K562 (cell line): ENCODE data around the gene MIF. TPM values are rescaled to one million over a fixed set of nuclear protein-coding genes. Genes with fewer than 3 reads are reported as not detected.

Experiments
- ATAC-seq: fragments of 200-7000 bp; cut with Tn5 transposase; 3 replicates; pipeline ENCODE4 v1.9.1; 2020; ENCODE audit warnings: moderate library complexity
- BruUV-seq: library from RNA; stranded (reverse); fragments of 400-500 nt; replicated peaks from 2 replicates; lab custom pipeline; 2021; lab: Mats Ljungman, UMichigan
- CTCF ChIA-PET: fragments of 300-600 bp; formaldehyde crosslinking; extraction: SDS; loops from one replicate; lab custom pipeline; 2021; ENCODE audit warnings: low intra/inter-chr PET ratio; lab: Yijun Ruan, JAX
- POLR2A ChIA-PET: fragments of 300-600, 350-650 bp; sonication (Branson Sonifier 250); formaldehyde crosslinking; extraction: SDS; loops from one replicate; lab custom pipeline; 2021; ENCODE audit warnings: antibody characterized with exemption, inconsistent platforms; lab: Yijun Ruan, JAX
- DNase-seq, 4 experiments: peaks; one replicate each; pipeline versions ENCODE4 v3.0.0 to v3.0.0-alpha.2; 2011 to 2018; ENCODE audit warnings: low spot score in 3 of 4, mixed read lengths in 3 of 4; ENCODE audit errors: extremely low read depth in 1 of 4
- FAIRE-seq: peaks from 2 replicates; lab custom pipeline; 2011; peaks lifted over from hg19 to GRCh38; lab: Jason Lieb, UNC
- H2AFZ ChIP-seq: 2 replicates; pipeline ENCODE4 v1.6.0; 2011; ENCODE audit warnings: low read depth, low read length, control low read depth, inconsistent platforms
- H3K27ac ChIP-seq: fragments of 200-600 bp; 3 replicates; pipeline ENCODE4 v1.8.0; 2011; ENCODE audit warnings: low read depth, mild to moderate bottlenecking, control low read depth, inconsistent platforms, low read length, moderate library complexity, mixed read lengths; ENCODE audit errors: extremely low read depth
- H3K27me3 ChIP-seq, 2 experiments: fragments of 300-600 bp in 1 of 2; 2 replicates in 1 of 2; 3 replicates in 1 of 2; pipeline versions ENCODE4 v1.6.0 to v1.8.0; 2011; ENCODE audit warnings: inconsistent platforms in 2 of 2, low read length in 2 of 2, mild to moderate bottlenecking in 1 of 2, mixed read lengths in 1 of 2, moderate library complexity in 1 of 2; ENCODE audit not compliant: control insufficient read depth in 2 of 2, insufficient read depth in 2 of 2
- H3K36me3 ChIP-seq: fragments of 300-600 bp; 3 replicates; pipeline ENCODE4 v1.8.0; 2011; ENCODE audit warnings: mild to moderate bottlenecking, low read length, inconsistent platforms; ENCODE audit not compliant: control insufficient read depth, insufficient read depth
- H3K4me1 ChIP-seq, 2 experiments: fragments of 200-600 bp in 1 of 2; replicated peaks in 1 of 2; 2 replicates in 1 of 2; 3 replicates in 1 of 2; pipeline versions ENCODE4 v1.5.1 to v1.8.0; 2011; ENCODE audit warnings: inconsistent platforms in 2 of 2, low read length in 2 of 2, mild to moderate bottlenecking in 1 of 2, mixed read lengths in 1 of 2, moderate library complexity in 1 of 2; ENCODE audit not compliant: control insufficient read depth in 2 of 2, insufficient read depth in 2 of 2
- H3K4me2 ChIP-seq: 2 replicates; pipeline ENCODE4 v1.6.1; 2011; ENCODE audit warnings: low read length, control low read depth, inconsistent platforms, mixed read lengths; ENCODE audit not compliant: insufficient read depth
- H3K4me3 ChIP-seq: fragments of 200-600 bp; sonication (generic), shearing (Covaris generic); 2 replicates; pipeline ENCODE4 v1.5.1; 2016; ENCODE audit warnings: control low read depth, inconsistent platforms
- H3K79me2 ChIP-seq: fragments of 200-600 bp; 3 replicates; pipeline ENCODE4 v1.8.0; 2011; ENCODE audit warnings: low read length, inconsistent platforms; ENCODE audit not compliant: control insufficient read depth, insufficient read depth
- H3K9ac ChIP-seq, 2 experiments: 2 replicates each; pipeline versions ENCODE4 v1.6.0 to v1.6.1; 2011; ENCODE audit warnings: low read depth in 2 of 2, low read length in 2 of 2, control low read depth in 1 of 2, inconsistent platforms in 1 of 2, mild to moderate bottlenecking in 1 of 2, mixed read lengths in 1 of 2; ENCODE audit not compliant: insufficient read depth in 1 of 2
- H3K9me1 ChIP-seq: one replicate; pipeline ENCODE4 v1.6.0; 2011; ENCODE audit warnings: inconsistent platforms, mild to moderate bottlenecking, low read length, moderate library complexity; ENCODE audit not compliant: control insufficient read depth, insufficient read depth
- H3K9me3 ChIP-seq: replicated peaks from 2 replicates; pipeline ENCODE4 v1.5.1; 2011; ENCODE audit warnings: low read depth, low read length, inconsistent platforms; ENCODE audit not compliant: control insufficient read depth, insufficient read depth
- H4K20me1 ChIP-seq: replicated peaks from 2 replicates; pipeline ENCODE4 v1.6.1; 2011; ENCODE audit warnings: low read length, inconsistent platforms, mixed read lengths; ENCODE audit not compliant: control insufficient read depth, insufficient read depth
- KDM5B ChIP-seq: fragments of 200-600 bp; sonication (generic); IDR thresholded peaks from 2 replicates; pipeline ENCODE4 v1.6.1; 2012; ENCODE audit warnings: low read depth, mild to moderate bottlenecking, moderate library complexity, low read length, control low read depth, inconsistent platforms; ENCODE audit not compliant: insufficient replicate concordance
- NFIC ChIP-seq: fragments of 450-650 bp; IDR thresholded peaks from 2 replicates; pipeline ENCODE4 v1.6.1; 2017; ENCODE audit warnings: mild to moderate bottlenecking, inconsistent platforms
- SIN3B ChIP-seq: fragments of 450-650 bp; IDR thresholded peaks from 2 replicates; pipeline ENCODE4 v1.6.1; 2017; ENCODE audit warnings: low read depth, mild to moderate bottlenecking, moderate library complexity
- SPI1 ChIP-seq: IDR thresholded peaks from 2 replicates; pipeline ENCODE4 v1.6.1; 2011; ENCODE audit warnings: low read depth, low read length, control low read depth, borderline replicate concordance
- SREBF1 ChIP-seq: fragments of 150-350 bp; IDR thresholded peaks from 2 replicates; pipeline ENCODE4 v1.6.1; 2014; ENCODE audit warnings: antibody characterized with exemption, low read depth, low read length, borderline replicate concordance
- SUPT5H ChIP-seq: fragments of 450-650 bp; IDR thresholded peaks from 2 replicates; pipeline ENCODE4 v1.6.1; 2016
- TAF7 ChIP-seq: fragments of 450-650 bp; IDR thresholded peaks from 2 replicates; pipeline ENCODE4 v1.6.1; 2016; ENCODE audit warnings: missing genetic modification characterization, missing compliant biosample characterization
- ZFPM2 ChIP-seq: fragments of 250-450 bp; sonication (Bioruptor Pico); IDR thresholded peaks from 2 replicates; pipeline ENCODE4 v1.5.1; 2022; ENCODE audit warnings: mild to moderate bottlenecking
- ZNF124 ChIP-seq: sonication (generic); formaldehyde crosslinking; IDR thresholded peaks from 2 replicates; pipeline ENCODE4 v1.8.1; 2022; ENCODE audit warnings: missing genetic modification reagents
- ZNF253 ChIP-seq: fragments of 250-450 bp; sonication (Bioruptor Pico); conservative IDR thresholded peaks from 2 replicates; pipeline ENCODE4 v1.6.1; 2021; ENCODE audit warnings: mild to moderate bottlenecking
- ZNF3 ChIP-seq: fragments of 250-450 bp; sonication (Bioruptor Pico); IDR thresholded peaks from 2 replicates; pipeline ENCODE4 v1.5.0; 2021; ENCODE audit warnings: mild to moderate bottlenecking, moderate library complexity
- WGBS: fragments of 100-300 bp; shearing (Covaris generic); methylation state at CpG from one replicate; pipeline ENCODE4 v1.1.6; 2016; ENCODE audit warnings: low coverage, mixed read lengths; ENCODE audit not compliant: insufficient coverage; ENCODE audit errors: missing lambda C conversion rate; 5-methylcytosine and 5-hydroxymethylcytosine counted together
- in situ Hi-C: fragments of 300-500 bp; cut with MboI; formaldehyde crosslinking; loops from 4 replicates; pipeline ENCODE4 v1.15.0; 2018; ENCODE audit warnings: inconsistent platforms, mixed read lengths
- intact Hi-C: fragments of 100-400 bp; cut with micrococcal nuclease; formaldehyde crosslinking; loops from 2 replicates; pipeline ENCODE4 v1.14.2; 2022
- polyA plus RNA-seq, 8 experiments: library from polyadenylated mRNA; depleted of rRNA in 4 of 8; stranded (reverse) in 5 of 8; unstranded in 3 of 8; fragments of >200 nt; fragmentation: Nextera tagmentation in 2 of 8; fragmentation: Illumina TruSeq in 1 of 8; extraction: Ambion mirVana in 2 of 8; extraction: Trizol in 1 of 8; gene quantifications; 2 replicates each; pipeline versions ENCODE4 v1.2.1 to v1.2.3, GENCODE V29; 2011 to 2014; ENCODE audit warnings: inconsistent platforms in 1 of 8, missing spikeins in 1 of 8
- total RNA-seq, 7 experiments: library from RNA; depleted of rRNA in 6 of 7; stranded (reverse); fragments of >200 nt in 6 of 7; fragmentation: Illumina TruSeq in 2 of 7; extraction: Trizol in 2 of 7; gene quantifications; 2 replicates each; pipeline versions ENCODE4 v1.2.1 to v1.2.3, GENCODE V29; 2011 to 2021; ENCODE audit warnings: low replicate concordance in 1 of 7
- TF ChIP-seq, protein P1 (sequence below): fragments of 450-650 bp; IDR thresholded peaks from 2 replicates; pipeline ENCODE4 v1.6.1; 2017; ENCODE audit warnings: mild to moderate bottlenecking, moderate library complexity
- TF ChIP-seq, protein P2 (sequence below): fragments of 450-650 bp; formaldehyde crosslinking; IDR thresholded peaks from 2 replicates; pipeline ENCODE4 v1.4.0; 2020; ENCODE audit warnings: mild to moderate bottlenecking, mixed read lengths
- TF ChIP-seq, protein P3 (sequence below): fragments of 250-450 bp; sonication (Bioruptor Pico); IDR thresholded peaks from 2 replicates; pipeline ENCODE4 v1.4.0; 2020
- TF ChIP-seq, protein P4 (sequence below): fragments of 250-450 bp; sonication (Bioruptor Pico); IDR thresholded peaks from 2 replicates; pipeline ENCODE4 v1.8.0; 2022; ENCODE audit warnings: moderate library complexity, mild to moderate bottlenecking, inconsistent platforms
- TF ChIP-seq, protein P5 (sequence below): fragments of 250-450 bp; sonication (Bioruptor Pico); IDR thresholded peaks from 2 replicates; pipeline ENCODE4 v1.8.0; 2021; ENCODE audit warnings: mild to moderate bottlenecking, moderate library complexity

MIF gene
- total and polyA plus RNA-seq, 9 of the 15 experiments (the other 6 are each of a cell fraction or from before 2014, with no cell fraction given) = 7.4 to 666 (median 193) TPM

DNA sequence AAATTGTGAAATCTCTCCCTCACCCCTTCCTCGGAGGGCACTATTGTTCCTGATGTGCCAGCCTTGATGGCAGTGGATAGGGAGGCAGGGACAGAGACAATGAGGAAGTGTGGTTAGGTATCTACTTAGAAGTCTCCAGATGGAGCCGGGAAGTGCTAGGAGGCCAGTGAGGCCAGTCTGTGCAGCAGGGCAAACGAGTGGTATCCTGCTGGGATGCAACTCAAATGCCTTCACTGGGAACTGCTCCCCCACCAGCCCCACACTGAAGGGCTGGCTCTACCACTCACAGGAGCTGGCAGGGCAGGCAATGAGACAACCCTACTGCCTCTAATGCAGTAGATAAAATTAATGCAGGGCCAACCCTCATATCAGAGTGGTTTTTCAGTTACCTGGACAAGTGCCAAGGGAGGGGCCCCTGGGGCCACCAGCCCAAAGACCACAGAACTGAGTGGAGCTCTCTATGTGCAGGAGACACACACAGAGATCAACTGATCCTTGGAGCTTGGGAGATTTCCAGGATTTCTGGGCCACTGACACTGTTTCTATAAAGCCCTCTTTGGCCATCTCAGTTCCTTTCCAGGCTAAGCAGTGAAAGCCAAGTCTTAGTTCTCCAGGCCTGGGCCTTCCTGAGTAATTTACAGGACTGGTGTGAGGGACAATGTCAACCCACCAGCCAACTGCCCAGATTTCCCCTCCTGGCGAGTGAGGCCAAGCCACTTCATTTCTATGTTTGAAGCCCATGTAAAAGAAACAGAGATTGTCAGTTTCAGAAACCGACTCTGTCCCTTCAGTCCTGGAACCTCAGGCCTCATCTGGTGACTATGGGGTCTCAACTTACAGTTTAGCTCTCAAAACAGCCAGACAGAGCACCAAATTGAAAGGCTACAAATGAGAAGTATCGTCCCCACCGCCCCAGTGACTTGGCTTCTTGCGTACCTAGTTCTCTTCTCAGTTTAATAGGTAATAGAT, 4.1 kb downstream of the MIF start:
- Histone ChIP-seq H3K4me1 (peaks cover 22 to 34% of the 10 kb centered on the region in 2 experiments), H4K20me1 (peaks cover 10% of the 10 kb centered on the region; the same call in 1 of the 2 replicates), H3K9ac (peak overlapping the region in 1 of 2 experiments; percentile 64; a peak in 1 of 4 replicates), H3K9me3 (no peaks in the 10 kb centered on the region), H3K9me1 (peaks cover 3% of the 10 kb centered on the region), H3K79me2 (peaks cover 42% of the 10 kb centered on the region), H3K4me2 (no peak overlapping the region), H2AFZ (no peak overlapping the region), H3K4me3 (no peak overlapping the region), H3K27ac (no peak overlapping the region), H3K36me3 (peaks cover 31% of the 10 kb centered on the region), H3K27me3 (no peaks in the 10 kb centered on the region)
- intact Hi-C loops (no loop called here), in situ Hi-C loops (no loop called here)
- DNase-seq = no peak
- BruUV-seq = no TSS peak
- FAIRE-seq = no peak
- POLR2A ChIA-PET = interaction anchor here (0.7 to 1.1 kb wide), 2 partner anchors 16 to 24 kb away, joined by 3 to 4 read pairs; no protein-coding TSS in a partner anchor
- no peak for ATAC-seq
- 56% methylated on average over 8 of the region's 8 CpGs for WGBS
- CTCF ChIA-PET = no interaction called here
- TF ChIP-seq TAF7 (tag) (no peak), ZFPM2 (CRISPR knock-in tag) (no peak), NFIC (peak; percentile 75), KDM5B (peak; percentile 46), SIN3B (no peak), ZNF253 (CRISPR knock-in tag) (no peak), ZNF3 (no peak), SPI1 (peak; percentile 28; the same call in 1 of the 2 replicates), SUPT5H (peak; percentile 21; the same call in 1 of the 2 replicates), ZNF124 (no peak), SREBF1 (no peak)
- TF ChIP-seq, protein P1, sequence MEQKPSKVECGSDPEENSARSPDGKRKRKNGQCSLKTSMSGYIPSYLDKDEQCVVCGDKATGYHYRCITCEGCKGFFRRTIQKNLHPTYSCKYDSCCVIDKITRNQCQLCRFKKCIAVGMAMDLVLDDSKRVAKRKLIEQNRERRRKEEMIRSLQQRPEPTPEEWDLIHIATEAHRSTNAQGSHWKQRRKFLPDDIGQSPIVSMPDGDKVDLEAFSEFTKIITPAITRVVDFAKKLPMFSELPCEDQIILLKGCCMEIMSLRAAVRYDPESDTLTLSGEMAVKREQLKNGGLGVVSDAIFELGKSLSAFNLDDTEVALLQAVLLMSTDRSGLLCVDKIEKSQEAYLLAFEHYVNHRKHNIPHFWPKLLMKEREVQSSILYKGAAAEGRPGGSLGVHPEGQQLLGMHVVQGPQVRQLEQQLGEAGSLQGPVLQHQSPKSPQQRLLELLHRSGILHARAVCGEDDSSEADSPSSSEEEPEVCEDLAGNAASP = no peak
- TF ChIP-seq, protein P2, sequence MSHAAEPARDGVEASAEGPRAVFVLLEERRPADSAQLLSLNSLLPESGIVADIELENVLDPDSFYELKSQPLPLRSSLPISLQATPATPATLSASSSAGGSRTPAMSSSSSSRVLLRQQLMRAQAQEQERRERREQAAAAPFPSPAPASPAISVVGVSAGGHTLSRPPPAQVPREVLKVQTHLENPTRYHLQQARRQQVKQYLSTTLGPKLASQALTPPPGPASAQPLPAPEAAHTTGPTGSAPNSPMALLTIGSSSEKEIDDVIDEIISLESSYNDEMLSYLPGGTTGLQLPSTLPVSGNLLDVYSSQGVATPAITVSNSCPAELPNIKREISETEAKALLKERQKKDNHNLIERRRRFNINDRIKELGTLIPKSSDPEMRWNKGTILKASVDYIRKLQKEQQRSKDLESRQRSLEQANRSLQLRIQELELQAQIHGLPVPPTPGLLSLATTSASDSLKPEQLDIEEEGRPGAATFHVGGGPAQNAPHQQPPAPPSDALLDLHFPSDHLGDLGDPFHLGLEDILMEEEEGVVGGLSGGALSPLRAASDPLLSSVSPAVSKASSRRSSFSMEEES = no peak
- TF ChIP-seq, protein P3, sequence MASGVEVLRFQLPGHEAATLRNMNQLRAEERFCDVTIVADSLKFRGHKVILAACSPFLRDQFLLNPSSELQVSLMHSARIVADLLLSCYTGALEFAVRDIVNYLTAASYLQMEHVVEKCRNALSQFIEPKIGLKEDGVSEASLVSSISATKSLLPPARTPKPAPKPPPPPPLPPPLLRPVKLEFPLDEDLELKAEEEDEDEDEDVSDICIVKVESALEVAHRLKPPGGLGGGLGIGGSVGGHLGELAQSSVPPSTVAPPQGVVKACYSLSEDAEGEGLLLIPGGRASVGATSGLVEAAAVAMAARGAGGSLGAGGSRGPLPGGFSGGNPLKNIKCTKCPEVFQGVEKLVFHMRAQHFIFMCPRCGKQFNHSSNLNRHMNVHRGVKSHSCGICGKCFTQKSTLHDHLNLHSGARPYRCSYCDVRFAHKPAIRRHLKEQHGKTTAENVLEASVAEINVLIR (CRISPR knock-in tag) = no peak
- TF ChIP-seq, protein P4, sequence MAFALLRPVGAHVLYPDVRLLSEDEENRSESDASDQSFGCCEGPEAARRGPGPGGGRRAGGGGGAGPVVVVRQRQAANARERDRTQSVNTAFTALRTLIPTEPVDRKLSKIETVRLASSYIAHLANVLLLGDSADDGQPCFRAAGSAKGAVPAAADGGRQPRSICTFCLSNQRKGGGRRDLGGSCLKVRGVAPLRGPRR (CRISPR knock-in tag) = no peak
- TF ChIP-seq, protein P5, sequence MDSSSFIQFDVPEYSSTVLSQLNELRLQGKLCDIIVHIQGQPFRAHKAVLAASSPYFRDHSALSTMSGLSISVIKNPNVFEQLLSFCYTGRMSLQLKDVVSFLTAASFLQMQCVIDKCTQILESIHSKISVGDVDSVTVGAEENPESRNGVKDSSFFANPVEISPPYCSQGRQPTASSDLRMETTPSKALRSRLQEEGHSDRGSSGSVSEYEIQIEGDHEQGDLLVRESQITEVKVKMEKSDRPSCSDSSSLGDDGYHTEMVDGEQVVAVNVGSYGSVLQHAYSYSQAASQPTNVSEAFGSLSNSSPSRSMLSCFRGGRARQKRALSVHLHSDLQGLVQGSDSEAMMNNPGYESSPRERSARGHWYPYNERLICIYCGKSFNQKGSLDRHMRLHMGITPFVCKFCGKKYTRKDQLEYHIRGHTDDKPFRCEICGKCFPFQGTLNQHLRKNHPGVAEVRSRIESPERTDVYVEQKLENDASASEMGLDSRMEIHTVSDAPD = no peak
